Amygdala (tissue), 56 donors: ENCODE measurements around the gene FRAT2.
A peak's percentile ranks its signal among the peaks of the same experiment; 100 is the strongest.

Source experiments
- DNase-seq, 56 donors: peaks; one replicate each; lab custom pipeline; 2025; lab: John Stamatoyannopoulos, UW

FRAT2 gene

DNA sequence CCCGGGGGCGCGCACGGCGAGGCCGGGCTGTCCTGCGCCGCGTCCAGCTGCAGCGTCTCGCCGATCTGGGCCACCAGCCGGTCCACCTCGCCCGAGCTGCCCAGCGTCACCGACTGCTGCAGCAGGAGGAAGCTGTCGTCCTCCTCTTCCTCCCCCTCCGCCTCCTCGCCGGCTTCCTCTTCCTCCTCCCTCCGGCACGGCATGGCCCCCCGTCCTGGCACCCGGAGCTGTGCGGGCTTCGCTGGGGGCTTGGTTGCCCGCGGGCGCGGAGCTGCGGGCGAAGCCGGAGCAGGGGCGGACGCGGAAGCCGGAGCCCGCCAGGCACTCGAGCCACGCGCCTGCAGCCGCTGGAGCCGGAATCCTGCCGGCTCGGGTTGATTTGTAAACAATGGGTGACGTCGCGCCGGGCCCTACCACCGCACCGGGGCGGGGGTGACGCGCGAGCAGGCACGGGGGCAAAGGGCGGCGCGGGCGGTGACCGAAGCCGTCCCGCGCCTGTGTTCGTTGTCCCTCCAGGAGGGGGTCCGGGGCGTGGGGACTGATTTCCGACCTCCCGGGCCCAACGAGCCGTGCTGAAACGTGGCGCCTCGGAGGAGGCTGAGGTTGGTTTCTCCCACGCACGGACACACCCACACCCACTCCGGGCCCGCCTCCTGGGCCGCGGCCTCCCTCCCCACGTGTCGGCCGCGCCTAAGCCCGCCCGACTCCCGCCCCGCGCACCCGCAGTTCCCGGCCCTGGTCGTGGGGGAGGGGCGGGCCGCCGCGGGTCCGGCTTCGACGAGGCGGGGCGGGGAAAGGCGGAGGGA, at the start of gene FRAT2:
FRAT2 (minus strand) TSS at position 360 of the 806 bp plus-strand sequence; CDS start at position 203, 157 bp downstream.
- peak; percentile 46 to 98 (median 88) for DNase-seq

GRCh38 chr10:97384156-97384555, 49.6 kb upstream of the FRAT2 start:
- DNase-seq = no peak

DNA sequence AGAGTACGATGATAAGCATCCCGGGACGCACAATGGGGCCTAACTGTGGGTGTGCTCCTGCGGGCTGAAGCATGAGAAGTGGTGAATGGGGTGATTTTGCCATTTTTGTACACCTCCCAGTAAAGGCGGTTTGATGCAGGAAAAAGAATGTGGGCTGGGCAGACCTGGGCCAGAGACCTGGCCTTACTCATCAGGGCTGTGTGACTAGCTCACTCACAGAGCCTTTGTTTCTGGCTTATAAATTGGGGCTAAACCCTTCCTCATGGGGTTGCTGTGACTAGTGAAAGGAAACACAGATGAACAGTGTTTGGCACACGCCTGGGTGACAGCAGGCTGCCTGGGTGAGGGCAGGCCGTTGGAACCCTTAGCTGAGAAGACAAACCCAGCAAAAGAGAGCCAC, 48.6 kb upstream of the FRAT2 start:
- no peak for DNase-seq

GRCh38 chr10:97381626-97382025, 47.1 kb upstream of the FRAT2 start:
- DNase-seq = no peak

DNA sequence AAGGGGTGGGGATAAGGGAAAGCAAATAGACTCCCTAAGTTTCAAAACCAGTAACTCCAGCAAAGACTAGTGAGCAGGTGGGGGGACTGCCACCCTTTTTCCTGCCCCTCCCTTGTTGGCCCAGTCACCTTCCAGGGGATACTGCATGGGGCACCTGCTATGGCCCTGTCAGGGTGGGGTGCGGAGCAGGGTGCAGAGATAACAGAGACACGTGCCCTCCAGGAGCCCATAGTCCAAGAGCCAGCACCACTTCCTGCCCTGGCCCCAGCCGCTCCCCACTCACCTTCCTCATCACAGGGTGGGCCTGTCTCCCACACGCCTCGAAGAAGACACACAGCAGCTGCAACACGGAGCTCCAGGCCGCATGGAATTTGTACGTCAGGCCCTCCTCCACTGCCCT, 46.0 kb upstream of the FRAT2 start:
- DNase-seq = no peak

DNA sequence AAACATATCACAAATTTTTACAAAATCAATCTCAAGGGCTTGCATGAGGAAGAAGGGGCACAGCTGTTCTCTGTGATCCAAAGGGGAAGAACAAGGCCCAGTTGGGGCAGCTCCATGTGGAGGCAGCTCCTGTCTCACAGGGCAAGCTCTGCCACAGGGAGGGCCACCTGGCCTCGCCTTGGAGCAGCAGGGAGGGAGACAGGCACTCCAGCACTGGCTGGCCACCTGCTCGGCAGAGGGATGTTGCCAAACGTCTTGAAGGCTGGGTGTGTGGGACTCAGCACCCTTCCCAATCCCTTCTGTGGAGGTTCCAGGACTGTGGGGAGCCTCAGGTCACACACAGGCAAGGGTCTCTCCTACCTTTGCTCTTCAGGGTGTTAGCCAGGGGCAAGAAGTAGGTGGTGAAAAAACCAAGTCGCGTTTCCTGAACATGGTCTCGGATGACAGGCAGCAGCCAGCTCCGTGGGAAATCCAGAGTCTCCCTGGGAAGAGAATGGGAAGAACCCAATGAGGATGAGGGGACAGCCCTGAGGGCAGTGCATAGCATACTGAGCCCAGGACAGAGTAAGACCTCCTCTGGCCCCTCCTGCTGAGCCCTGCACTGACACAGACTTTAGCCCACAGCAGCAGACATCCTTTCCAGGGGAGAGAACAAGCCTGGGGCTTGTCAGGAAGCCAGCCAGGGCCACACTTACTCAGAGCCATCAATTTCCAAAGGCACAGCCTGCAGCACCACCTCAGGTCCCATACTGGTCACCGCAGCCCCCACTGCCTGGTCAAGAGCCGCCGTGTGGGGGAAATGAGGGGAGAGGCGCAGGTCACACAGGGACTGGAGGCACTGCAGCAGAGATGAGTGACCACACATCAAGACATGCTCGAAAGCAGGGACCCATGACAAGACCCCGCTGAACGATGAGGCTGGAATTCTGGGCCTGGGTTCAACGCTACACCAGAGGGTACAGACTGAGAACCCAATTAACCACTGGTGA, 44.7 kb upstream of the FRAT2 start:
- DNase-seq = no peak

DNA sequence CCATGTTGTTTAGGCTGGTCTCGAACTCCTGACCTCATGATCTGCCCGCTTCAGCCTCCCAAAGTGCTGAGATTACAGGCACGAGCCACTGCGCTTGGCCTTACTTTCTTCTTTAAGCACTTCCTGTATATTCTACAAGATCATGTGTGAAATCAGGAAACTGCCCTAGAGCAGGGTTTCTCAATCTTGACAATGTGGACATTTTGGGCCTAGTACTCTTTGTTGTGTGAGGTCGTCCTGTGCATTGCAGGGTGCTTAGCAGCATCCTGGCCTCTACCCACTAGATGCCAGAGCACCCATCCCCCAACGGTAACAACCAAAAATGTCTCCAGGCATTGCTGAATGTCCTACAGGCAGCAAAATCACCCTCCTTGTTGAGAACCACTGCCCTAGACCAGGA, 41.9 kb upstream of the FRAT2 start:
- DNase-seq = no peak

DNA sequence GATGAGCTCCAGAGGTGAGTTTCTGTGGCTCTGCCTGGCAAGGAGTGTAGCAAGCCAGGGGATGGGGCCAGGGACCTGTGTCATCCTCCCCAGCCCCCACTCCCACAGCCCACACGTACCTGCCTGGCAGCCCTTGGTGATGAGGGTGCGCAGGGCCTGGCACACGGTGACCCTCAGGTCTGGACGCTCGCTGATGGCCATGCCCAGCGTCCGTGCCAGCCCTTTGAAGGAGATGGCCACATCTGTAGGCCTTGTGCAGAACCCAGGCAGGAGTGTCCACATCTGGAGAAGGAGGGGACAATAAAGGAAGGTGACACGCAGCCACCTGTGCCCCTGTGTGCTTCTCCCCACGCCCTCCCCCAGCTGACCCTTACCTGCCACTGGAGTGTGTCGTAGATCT, 38.9 kb upstream of the FRAT2 start:
- DNase-seq = no peak

DNA sequence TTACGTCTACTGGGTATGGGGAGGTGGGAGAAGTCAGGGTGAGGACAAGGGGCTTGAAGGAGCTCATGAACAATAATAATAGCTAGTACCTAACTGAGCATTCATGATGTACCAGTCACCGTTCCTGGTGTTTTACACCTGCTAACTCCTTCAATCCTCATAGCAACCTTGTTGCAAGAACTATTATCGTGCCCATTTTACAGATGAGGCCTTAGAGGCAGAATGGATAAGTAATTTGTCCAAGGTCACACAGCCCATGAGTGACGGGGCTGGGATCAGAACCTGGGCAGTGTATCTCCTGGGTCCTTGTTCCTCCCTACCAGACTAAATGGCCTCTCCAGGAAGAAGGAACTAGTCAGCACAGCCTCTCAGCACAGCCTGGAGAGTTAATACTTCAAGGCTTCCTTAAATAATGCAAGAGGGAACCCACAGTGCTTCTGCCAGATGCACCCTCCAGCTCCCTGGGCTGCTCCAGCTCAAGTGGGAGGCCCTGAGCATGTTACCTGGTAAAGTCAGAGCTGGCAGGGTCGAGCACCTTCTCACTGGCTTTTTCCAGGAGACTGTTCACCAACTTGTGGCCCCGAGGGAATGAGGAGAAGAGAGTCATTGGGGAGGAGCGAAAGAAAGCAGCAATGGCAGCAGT, 37.8 kb upstream of the FRAT2 start:
- DNase-seq = no peak

DNA sequence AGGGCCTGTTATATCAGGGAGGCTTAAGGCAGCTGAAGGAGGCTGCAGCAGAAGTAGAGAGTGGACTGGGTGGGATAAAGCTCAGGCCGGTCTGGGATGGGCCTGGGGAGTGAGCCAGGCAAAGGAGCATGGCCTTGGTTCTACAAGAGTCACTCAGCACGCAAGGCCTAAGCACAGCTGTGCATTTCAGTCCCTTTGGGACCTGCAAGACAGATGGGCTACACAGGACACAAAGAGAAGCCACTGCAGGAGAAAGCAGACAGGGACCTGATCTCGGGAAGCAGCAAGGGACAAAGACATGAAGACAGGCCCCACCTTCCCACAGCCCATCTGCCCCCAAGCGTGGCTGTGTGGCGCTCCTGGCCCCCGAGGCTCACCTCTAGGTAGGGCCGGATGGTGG, 37.2 kb upstream of the FRAT2 start:
- DNase-seq = no peak

DNA sequence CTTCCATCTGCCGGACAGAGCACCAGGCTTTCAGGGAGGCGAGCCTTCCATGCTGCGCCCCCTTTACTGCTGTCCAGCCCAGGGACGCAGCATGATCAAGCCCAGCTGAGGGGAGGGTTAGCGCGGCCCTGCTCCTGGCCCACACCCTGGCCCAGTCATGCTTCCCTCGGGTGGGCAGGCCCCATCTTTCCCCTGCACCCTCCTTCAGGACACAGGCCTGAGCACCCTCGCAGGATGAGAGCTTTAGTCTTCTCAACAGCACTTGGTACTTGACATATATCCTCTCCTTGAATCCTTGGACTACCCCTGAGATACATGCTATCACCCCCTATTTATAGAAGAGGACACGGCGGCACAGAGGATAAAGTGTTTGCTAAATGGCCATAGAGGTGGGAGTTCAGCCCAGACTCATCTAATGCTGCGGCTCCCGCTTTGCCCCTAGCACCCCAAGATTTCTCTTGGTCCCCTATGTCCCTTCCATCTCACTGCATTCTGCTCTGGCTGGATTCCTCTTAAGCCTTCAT, 32.7 kb upstream of the FRAT2 start:
- DNase-seq = no peak

DNA sequence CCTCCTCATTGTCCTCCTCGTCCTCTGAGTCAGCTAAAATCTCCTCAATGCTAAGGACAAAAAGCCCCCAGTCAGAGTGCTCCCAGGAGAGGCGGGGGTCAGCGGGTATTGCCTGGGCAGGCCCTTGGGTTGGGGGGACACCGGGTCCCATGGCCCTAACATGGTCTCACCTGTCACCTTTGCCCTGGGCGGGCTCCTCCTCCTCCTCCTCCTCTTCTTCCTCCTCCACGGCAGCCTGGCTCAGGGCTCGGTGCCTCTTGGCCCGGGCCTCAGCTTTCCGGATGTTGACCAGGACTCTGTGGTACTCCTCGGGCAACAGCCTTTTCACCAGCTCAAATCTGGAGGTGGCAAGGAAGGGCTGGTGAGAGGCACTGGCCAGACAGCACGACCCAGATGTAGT, 32.0 kb upstream of the FRAT2 start:
- DNase-seq = no peak

- DNase-seq = no peak
These were observed 31.3 kb upstream of the FRAT2 start for GRCh38 chr10:97365761-97366351.

DNA sequence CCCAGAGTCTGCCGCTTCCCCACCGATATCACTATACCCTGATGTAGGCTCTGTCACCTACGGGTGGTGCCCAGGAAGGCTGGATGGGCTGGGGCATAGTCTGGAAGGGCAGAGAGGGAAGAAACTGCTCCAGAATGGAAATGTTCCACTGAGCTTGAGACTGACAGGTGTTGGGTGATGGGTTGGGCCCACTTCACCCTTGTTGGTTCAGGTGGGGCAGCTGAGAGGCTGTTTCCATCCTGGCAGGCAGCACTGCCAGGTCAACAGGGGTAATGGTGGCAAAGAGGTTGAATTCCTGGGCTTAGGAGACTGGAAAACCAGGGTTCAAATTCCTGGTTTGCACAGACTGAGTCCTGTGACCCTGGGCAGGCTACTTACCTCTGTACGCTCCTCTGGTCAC, 28.5 kb upstream of the FRAT2 start:
- DNase-seq = no peak

- DNase-seq = no peak
These were observed 27.9 kb upstream of the FRAT2 start for GRCh38 chr10:97362310-97363033.

DNA sequence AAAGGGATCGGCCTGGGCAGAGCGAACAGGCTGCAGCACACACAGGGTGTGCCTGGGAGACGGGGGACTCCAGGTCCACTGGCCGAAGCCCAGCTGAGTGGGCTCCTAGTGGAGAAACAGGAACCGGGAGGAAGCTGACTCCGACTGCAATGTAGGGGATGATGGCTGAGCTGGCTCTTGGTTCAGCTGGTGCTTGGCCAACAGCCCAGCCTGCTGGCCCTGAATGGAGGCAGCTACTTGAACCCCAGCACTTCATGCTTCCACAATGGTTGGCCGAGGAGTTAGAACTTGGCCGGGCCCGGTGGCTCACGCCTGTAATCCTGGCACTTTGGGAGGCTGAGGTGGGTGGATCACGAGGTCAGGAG, 27.0 kb upstream of the FRAT2 start:
- DNase-seq = peak in 1 of 56 donors; percentile 5

DNA sequence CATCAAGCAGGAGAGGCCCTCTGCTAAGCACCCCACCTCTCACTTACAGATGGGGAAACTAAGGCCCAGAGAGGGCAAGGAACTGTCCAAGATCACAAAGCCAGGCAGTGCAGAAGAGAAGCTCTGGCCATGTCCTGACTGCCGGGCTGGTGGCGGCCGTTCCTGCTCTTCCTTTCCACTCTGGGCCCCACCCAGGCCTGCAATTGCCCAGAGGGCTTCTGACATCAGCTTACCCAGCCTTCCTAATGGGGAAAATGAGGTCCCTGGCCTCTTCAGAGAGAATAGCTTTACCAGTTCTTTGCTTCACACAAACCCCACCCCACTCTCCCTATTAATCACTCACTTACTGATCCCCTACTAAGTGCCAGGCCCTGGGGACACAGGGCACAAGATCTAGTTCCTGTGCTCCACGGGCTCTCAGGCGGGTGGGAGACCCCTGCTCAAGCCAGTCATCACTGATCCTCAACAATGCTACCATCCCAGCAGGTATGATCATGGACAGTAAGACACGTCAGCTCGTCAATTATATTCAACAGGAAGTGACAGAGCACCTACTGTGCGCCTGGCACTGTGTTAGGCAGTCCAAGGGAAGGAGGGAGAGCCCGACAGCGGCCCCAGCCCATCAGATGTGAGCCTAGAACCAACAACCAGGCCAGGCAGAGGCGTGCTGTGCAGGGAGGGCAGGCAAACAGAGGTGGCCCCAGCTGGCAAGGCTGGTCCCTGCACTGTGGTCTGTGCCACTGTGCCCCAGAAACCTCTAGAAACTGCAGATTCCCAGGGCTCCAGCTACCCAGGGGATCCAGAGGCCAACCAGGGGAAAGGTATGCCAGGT, 26.4 kb upstream of the FRAT2 start:
- DNase-seq = no peak

DNA sequence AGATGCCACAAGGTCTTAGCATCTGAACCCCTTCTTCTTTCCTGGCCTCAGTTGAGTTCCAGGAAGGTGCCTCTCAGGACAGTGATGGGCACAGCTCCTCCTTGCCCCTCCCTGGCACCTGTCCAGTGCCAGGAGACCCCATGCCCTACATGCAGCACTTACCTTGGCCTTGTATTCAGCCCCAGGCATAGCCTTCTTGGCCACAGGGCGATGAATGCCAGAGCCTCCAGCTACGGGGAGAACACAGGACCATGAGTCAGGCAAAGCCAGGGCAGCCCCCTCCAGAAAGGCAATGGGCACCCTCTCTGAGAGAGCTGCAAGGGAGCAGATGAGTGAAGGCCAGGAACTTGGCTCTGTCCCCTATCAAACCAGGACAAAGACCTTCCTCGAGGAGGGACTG, 24.3 kb upstream of the FRAT2 start:
- no peak for DNase-seq

DNA sequence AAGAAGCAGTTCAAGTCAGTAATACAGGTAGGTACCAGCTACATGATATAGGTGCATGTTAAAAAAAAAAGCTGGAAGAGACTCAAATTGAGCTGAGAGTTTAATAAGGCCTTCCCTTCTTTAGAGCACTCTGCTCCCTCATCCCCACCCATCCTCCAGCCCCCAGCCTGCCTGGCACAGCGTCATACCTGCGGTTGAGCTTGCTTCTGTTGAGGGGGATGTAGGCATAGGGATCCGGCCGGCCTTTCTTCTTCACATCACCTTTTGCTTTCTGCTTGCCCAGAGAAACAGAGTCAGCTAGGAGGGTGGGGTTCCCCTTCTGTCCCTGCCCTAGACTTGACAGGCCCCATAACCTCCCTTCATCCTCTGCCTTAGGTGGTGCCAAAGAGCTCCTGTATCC, 23.8 kb upstream of the FRAT2 start:
- no peak for DNase-seq
